ENCODE data around the gene HOXA6.

Gene HOXA6

GRCh38 chr7:27172823-27173510 lies 25.4 kb upstream of the HOXA6 start:
- no peak for DNase-seq

GRCh38 chr7:27172315-27172774 lies 24.8 kb upstream of the HOXA6 start:
- DNase-seq = peak; percentile 43

- no peak for DNase-seq
Measured at GRCh38 chr7:27171637-27172314, 24.2 kb upstream of the HOXA6 start.

GRCh38 chr7:27171325-27171636 lies 23.7 kb upstream of the HOXA6 start:
- DNase-seq = no peak

DNA sequence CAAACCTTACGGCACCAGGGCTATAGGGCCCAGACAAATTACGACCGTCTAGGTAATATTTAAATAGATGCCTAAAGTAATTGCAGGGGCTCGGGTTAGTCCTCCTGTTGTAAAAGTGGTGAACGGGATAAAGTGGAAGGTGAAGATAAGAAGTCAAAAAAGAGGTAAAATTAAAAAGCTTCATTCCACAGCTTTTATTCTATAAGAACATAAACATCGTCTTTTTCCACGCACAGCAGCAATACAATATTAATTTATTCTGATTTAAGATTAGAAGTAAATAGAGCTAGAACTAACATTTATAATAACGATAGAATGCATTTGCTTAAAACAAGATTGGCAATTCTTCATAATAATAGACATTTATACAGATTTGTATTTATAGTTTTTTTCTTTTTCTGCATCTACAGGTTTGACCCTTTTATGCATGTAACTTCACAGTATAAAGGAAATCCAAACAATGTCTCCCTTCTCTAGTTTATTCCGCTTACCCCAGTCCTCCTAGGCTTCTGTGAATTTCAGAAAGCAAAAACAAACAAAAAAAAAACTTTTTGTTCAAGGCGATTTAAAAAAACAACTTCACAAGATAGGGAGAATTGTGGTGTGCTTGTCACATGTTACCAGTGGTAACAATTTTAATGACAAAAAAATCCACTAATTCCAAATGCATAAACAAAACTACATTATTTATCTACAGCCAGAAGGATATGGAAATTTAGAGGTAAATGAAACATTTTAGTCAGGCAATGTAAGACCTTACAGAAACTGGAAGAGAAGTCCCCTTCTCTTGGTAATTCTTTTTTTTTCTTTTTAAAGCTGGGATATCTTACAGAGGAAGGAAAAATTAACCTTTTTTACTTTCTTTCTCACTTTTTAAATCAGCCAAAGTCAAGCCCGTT lies 23.1 kb upstream of the HOXA6 start:
- no peak for DNase-seq

DNA sequence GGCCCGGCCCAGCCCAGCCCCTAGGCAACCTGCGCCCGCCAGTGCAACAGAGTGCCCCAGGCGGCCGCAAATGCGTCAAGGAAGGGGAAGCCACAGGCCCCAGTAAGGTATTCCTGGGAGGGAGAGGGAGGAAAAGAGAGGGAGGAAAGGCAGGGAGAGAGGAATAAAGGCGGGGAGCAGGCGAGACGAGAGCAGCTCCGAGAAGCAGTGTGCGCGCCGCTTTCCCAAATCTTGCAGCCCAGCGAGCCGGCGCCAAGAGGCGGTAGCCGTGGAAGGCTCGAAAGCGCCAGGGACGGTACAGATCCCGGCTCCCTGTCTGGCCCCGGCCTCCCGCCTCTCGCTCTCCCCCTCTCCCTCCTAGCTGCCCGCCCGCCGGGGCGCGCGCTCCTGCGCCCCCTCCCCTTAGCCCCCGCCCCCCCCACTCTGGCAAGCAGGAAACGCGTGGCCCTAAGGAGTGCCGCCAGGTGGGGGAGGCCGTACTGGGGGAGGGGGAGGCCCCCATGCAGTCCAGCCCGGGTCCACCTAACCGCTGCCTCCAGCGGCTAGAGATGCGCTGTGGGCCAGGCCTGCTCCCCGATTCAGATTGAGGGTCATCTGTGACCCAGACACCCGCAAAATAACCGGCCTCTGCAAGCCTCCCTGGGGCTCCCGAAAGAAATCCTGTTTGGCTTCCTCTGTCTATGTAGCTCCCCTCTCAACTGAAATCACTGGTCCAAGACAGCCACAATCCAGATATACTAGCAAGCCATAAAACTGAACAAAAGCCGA lies 22.3 kb upstream of the HOXA6 start:
- no peak for DNase-seq

GRCh38 chr7:27168265-27168947 lies 20.8 kb upstream of the HOXA6 start:
- peak; percentile 27 for DNase-seq

DNA sequence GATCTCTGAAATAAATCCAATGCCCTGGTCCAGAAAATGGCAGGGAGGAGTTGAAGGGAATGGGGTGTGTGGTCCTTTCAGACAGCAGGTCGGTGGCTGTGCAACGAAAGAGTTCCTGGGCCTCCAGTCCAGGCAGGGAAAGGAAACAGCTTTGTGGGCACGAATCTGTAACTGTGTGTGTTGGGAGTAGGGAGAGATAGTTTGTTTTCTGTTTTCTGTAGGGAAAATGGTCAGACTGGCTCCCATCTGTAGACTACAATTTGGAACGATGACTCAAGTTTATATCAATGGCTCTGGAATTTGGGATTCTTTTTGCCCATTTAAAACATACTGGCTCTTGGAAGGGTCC lies 20.3 kb upstream of the HOXA6 start:
- DNase-seq = no peak

DNA sequence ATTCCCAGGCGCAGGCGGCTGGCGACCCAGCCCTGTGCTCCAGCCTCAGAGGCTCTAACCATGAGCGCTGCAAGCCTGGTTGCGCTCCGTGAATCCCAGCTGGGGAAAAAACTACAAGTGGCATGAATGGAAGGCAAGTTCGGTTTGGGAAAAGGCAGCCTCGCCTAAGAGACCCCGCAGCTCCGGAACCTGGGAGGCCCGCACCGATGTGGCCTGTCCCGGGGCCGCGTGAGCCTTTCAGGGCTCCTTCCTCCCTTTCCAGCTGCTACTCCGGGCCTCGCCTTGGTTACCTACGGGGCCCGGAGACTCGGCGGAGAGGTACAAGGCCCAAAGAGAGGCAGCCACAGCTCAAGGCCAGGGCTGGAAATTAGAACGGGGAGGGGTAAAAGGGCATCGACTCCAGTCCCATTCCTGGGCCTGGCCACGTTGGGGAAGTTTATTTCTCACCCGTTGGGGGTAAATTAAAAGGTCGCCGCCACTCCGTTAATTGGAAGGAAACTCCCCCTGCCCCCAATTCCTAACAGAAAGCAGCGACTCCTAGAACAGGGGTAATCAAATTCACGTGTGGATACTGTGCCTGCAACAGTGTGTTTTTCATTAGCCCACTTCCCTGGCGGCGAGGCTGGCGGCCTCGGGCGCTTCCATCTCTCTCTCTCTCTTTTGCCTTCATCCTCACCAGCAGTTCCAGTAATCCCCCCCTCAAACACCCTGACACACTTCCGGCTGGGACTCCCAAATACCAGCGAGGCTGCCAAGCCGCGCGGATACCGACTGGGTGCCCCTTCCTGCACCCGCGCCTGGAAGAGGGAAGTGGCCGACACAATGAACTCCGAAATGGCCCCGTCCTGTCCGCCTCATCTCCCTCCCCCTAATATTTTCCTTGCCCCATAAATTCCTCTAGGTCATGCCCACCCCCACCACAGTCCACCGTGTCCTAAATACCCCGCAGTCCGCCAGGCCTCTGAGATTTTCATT lies 19.2 kb upstream of the HOXA6 start:
- DNase-seq = no peak

DNA sequence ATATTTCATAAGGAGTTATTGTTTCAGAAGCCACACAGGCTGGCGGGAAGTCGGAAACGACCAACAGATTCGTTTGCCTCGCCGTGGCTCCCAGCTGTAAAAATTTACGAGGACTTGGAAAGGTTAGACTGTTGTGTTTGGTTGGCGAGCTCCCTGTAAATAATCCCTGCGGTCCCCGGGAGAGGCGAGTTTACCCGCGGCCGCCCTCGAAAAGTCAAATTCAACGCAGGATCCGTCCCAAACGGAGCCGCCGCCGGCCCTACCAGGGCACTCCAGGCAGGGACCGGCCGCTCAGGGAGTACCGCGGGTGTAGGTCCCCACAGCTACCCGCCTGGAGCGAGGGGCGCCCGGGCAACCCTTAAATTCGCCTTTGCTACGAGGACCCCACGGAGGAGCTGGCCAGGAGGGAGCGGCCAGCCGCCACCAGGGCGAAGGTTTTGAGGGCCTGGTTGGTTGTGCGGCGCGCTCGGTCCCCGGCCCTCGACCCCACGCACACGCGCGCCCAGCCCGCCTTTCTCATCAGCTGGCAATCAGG lies 18.5 kb upstream of the HOXA6 start:
- DNase-seq = no peak

DNA sequence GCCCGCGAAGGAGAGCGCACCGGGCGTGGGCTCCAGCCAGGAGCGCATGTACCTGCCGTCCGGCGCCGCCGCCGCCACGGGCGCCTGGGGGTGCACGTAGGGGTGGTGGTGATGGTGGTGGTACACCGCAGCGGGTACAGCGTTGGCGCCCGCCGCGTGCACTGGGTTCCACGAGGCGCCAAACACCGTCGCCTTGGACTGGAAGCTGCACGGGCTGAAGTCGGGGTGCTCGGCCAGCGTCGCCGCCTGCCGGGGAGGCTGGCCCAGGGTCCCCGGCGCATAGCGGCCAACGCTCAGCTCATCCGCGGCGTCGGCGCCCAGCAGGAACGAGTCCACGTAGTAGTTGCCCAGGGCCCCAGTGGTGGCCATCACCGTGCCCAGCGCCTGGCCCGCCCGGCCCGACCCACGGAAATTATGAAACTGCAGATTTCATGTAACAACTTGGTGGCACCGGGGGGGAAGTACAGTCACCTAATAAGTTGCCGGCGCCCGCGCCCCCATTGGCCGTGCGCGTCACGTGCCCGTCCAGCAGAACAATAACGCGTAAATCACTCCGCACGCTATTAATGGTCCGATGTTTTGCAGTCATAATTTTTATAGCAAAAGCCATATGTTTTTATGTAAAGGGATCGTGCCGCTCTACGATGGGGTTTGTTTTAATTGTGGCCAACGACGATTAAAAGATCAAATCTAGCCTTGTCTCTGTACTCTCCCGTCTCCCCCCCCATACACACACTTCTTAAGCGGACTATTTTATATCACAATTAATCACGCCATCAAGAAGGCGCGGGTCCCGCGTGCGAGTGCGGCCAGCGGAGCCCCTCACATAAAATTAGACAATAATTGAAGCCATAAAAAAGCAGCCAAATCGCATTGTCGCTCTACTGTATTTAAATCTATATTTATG lies 17.8 kb upstream of the HOXA6 start, which contains the start of gene HOXA9:
HOXA9 (minus strand) TSS at position 449 of the 907 bp plus-strand sequence; CDS start at position 369, 80 bp downstream.
- no peak for DNase-seq

DNA sequence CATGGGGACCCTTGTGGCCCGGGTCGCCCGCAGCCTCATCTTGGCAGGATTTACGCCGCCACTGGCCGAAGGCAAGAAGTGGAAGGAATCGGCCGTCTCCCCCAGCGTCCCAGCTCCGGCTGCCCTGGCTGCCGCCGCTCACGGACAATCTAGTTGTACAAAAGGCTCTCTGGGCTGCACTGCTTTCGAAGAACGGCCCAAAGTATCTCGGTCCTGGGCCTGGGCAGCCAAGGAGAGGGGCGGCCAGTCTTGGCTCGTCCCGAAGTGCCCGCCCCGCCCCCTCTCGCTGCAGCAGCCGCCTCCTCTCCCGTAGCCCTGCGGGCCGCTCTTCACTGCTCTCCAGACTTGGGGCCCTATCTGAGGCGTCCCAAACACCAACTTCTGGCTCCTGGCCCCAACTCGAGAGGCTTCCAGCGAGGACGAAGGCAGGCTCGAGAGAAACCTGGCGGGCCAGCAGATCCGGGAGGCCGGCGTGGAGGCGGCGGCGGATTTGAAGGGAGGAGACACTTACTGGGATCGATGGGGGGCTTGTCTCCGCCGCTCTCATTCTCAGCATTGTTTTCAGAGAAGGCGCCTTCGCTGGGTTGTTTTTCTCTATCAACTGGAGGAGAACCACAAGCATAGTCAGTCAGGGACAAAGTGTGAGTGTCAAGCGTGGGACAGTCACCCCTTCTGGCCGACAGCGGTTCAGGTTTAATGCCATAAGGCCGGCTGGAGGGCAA lies 17.0 kb upstream of the HOXA6 start:
- DNase-seq = no peak

GRCh38 chr7:27164045-27164366 lies 16.4 kb upstream of the HOXA6 start:
- no peak for DNase-seq

GRCh38 chr7:27163288-27164044 lies 15.9 kb upstream of the HOXA6 start:
- DNase-seq = no peak

- no peak for DNase-seq
Measured at GRCh38 chr7:27162561-27163287, 15.2 kb upstream of the HOXA6 start.

DNA sequence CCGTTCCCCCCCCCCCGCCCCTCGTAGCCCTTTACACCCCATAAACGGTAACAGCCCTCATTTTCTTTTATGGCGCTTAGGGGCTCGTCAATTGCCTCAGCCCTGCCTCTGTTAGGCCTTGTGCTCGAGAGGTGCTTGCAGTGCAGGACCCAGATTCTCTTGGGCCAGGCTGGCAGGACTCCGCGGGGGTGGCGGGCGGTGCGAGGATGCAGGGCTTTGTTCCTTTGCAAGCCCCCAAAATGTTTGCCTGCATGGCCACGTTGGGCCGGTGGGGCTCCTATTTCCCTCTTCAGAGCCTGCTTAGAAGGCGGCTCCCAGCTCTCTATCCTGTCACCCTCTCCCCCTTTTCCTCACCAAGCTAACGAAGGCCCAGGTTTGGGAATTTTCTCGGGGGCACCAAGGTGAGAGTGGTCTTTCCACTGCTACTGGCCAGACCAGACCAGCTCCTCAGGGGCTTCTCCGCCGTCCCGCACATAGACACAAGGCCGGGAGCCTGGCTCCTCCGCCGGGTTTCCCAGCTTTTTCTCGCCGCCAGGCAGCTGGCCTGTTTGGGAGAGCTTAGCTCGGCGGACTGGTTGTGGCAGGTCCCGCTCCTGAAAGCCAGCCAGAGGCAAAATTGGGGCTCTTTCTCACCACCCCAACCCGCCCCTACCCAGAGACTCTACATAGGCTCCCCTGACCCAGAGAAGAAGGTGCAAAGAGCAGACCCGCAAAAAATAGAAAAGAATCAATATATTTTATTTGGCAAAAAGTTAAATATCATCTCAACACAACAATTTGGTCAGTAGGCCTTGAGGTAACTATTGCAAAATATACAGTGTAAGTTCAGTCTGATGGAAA lies 14.4 kb upstream of the HOXA6 start:
- DNase-seq = no peak
